ENCODE measurements around the gene CEP70.
"Not testable (repeated sequence)": the region's sequence is repeated elsewhere in the genome, so short reads cannot be mapped to it uniquely, and the experiment has no call there.

CEP70 gene

GRCh38 chr3:138594150-138594934 lies at the start of gene CEP70:
CEP70 (minus strand) TSS chr3:138594260; CDS start chr3:138572927, 21,333 bp downstream.
- DNase-seq = peak; percentile 81

- DNase-seq = no peak
Observed at GRCh38 chr3:138642927-138643253, 48.8 kb upstream of the CEP70 start.

- DNase-seq = no peak
Observed at GRCh38 chr3:138642226-138642926, 48.3 kb upstream of the CEP70 start.

GRCh38 chr3:138640537-138640936 lies 46.5 kb upstream of the CEP70 start:
- DNase-seq = no peak

GRCh38 chr3:138638641-138639040 lies 44.6 kb upstream of the CEP70 start:
- DNase-seq = no peak

GRCh38 chr3:138629526-138629925 lies 35.5 kb upstream of the CEP70 start:
- no peak for DNase-seq

- no peak for DNase-seq
Observed at GRCh38 chr3:138625707-138626365, 31.8 kb upstream of the CEP70 start.

GRCh38 chr3:138624518-138624917 lies 30.5 kb upstream of the CEP70 start:
- DNase-seq = no peak

GRCh38 chr3:138620431-138620830 lies 26.4 kb upstream of the CEP70 start:
- DNase-seq = no peak

GRCh38 chr3:138615462-138615861 lies 21.4 kb upstream of the CEP70 start:
- DNase-seq = no peak

- no peak for DNase-seq
Observed at GRCh38 chr3:138609898-138610266, 15.8 kb upstream of the CEP70 start.

GRCh38 chr3:138608322-138609135 lies 14.5 kb upstream of the CEP70 start, which contains the start of gene FAIM:
FAIM (plus strand) TSS chr3:138608771; CDS start chr3:138619727, 10,956 bp downstream.
- DNase-seq = peak; percentile 74

GRCh38 chr3:138604106-138604595 lies 10.1 kb upstream of the CEP70 start:
- not testable (repeated sequence) for DNase-seq

- DNase-seq = not testable (repeated sequence)
Observed at GRCh38 chr3:138601661-138602060, 7.6 kb upstream of the CEP70 start.

GRCh38 chr3:138600100-138600745 lies 6.2 kb upstream of the CEP70 start:
- DNase-seq = no peak

GRCh38 chr3:138598534-138598933 lies 4.5 kb upstream of the CEP70 start:
- DNase-seq = no peak

GRCh38 chr3:138597186-138597976 lies 3.3 kb upstream of the CEP70 start:
- not testable (repeated sequence) for DNase-seq

- DNase-seq = no peak
Observed at GRCh38 chr3:138594935-138595610, 1.0 kb upstream of the CEP70 start.

- no peak for DNase-seq
Observed at GRCh38 chr3:138593488-138594149, 441 bp downstream of the CEP70 start.

GRCh38 chr3:138591392-138591791 lies 2.7 kb downstream of the CEP70 start:
- no peak for DNase-seq
